Activated CD4-positive, alpha-beta T cell treated with anti-CD3 and anti-CD28 coated beads, Interleukin-2, amount 50 U/mL, for 1 hour (primary cell): ENCODE results near the gene VPS8.
A peak's percentile ranks its signal among the peaks of the same experiment; 100 is the strongest.

Source experiments
- DNase-seq: peaks from one replicate; pipeline ENCODE4 v3.0.0-alpha.2; 2020

VPS8 gene

GRCh38 chr3:184812662-184813042 is 686 bp downstream of the VPS8 start:
- DNase-seq: peak; percentile 26

DNA sequence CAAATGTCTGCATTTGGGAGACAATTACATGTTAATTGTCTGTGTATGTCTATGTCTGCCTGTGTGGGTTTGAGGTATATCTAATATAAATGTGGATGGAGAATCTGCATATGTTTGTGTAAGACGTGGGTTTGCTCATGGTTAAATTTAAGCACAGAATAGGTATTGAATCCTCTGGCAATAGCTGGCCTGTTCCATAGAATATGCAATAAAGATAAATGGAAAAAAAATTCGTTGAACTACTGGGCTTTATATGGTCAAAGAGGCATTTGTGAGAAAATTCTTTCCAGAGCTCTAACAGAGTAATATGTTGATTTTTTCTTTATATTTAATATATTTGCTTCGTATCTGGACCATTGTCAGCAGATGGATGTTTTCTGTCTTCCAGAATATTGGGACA is 1.4 kb downstream of the VPS8 start:
- no peak for DNase-seq

GRCh38 chr3:184814214-184814613 is 2.2 kb downstream of the VPS8 start:
- no peak for DNase-seq

GRCh38 chr3:184815046-184815930 is 3.3 kb downstream of the VPS8 start:
- no peak for DNase-seq

DNA sequence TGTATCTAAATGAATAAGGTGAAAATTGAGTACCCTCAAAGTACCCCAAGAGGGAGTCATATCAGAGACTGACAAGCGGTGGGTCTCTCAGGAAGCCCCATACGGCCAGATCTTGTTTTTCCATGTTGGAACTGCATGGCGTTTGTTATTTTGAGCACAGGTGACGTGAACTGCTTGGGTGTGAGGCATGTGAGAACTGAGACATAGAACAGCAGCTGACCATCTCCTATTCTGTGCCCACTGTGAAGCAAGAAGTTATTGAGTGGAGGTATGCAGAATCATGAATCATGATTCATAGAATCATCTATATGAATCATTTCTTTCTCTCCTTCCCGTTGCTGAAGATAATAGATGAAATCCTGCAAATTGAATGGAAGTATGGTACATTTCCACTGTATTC is 4.6 kb downstream of the VPS8 start:
- DNase-seq: no peak

DNA sequence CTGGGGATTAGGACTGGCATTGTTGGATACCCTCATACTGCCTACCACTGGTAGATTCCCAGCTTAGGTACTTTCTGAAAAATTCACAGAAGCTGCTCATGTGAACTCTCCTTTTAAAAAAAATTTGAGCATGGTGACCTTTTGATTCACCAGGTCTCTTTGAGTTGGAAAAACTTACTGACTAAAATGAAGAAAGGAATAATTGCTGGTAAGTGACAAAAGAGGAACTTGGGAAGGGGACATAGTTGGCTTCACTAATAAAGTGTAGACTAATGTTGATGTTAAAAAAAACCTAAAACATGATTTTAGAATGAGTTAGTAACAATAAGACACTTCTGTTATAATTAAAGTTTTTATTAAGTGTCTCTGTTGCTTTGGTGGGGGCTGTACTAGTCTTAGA is 8.6 kb downstream of the VPS8 start:
- DNase-seq: no peak

- DNase-seq: no peak
Observed at GRCh38 chr3:184821034-184821433, 9.1 kb downstream of the VPS8 start.

DNA sequence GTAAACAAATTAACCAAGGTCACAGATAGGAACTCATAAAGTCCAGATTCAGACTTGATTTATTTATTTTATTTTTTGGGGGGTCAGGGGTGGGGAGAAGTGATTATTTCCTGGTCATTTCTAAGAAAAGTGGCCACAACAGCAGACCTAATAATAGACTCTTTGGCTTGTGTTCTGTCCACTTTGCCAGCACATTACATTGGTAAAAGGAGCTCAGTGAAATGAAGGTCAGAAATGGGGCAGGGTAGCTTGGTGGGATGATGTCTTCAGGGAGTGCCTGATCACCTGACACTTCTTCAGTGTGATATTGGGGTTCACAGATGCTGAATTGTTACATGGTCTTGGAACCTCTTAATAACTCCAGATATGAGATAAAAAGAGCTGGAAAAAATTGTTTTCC is 10.1 kb downstream of the VPS8 start:
- no peak for DNase-seq

- DNase-seq: no peak
Observed at GRCh38 chr3:184822654-184823053, 10.7 kb downstream of the VPS8 start.

DNA sequence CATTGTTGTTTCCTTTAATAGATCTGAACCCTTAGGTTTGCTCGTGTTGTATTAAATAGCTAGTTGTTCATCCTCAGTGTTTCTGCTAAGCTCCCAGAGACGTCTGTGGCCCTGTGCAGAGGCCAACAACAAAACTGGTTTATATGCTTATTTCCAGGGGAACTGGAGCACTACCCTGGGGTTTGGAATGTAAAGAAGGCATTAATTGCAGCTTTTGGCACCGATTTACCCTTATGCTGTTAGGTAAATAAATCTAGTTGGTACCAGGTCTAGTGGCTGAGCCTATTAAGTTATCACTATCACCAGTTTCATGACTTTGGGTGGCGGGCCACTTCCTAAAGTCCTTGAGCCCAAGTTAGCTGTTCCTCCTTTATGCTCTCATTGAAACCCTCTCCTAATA is 12.0 kb downstream of the VPS8 start:
- DNase-seq: no peak

- DNase-seq: no peak
Observed at GRCh38 chr3:184825121-184825820, 13.3 kb downstream of the VPS8 start.

GRCh38 chr3:184827572-184827971 is 15.6 kb downstream of the VPS8 start:
- DNase-seq: no peak

GRCh38 chr3:184832044-184832443 is 20.1 kb downstream of the VPS8 start:
- DNase-seq: no peak

DNA sequence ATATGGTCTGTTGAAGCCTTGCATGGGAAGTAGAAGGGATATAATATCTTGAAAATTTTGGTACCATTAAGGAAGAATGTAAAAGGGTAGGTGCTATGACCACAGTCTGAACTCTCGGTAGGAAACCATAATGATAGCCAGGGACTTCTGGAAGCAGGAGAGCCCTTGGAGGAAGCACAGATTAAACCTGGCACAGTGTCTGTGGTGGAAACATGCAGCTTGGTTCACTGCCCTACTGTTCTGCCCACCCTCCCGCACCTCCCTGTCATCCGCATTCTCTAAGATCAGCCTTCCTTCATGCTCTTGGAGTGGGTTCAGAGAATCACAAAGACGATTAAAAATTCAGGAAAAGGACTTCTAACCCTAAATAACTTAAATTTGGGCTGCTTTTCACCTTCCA is 20.9 kb downstream of the VPS8 start:
- no peak for DNase-seq

DNA sequence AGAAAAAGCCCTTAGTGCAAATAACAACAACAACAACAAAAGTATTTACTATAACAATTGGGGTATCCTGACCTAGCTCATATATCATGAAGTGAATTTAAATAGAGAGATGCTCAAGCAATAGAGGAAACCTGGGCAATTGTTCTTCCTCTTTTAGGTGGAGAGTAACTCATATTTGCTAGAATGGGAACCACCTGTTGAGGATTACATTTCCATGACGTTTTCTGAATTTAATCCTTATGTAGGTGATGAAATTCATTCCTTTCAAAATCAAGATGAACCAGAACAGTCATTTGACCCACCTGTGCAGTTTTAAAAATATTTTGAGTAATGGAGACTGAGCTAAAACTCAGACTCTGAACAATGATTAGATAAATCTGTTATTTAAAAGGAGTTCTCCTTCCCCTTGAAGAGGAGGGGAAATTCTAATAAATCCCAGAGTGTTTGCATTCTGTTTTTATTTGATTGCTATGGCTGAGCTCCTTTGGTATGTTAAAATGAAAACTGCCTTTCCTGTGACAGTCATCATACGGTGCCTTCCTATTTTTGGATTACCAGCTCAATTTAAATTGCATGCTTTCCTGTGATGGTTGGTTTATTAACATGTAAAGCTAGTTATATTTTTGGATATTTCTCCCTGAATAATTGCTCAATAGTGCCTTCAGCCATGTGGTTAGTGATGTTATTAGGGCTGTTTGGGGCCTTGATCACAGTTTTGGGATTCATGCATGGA is 24.3 kb downstream of the VPS8 start:
- no peak for DNase-seq

DNA sequence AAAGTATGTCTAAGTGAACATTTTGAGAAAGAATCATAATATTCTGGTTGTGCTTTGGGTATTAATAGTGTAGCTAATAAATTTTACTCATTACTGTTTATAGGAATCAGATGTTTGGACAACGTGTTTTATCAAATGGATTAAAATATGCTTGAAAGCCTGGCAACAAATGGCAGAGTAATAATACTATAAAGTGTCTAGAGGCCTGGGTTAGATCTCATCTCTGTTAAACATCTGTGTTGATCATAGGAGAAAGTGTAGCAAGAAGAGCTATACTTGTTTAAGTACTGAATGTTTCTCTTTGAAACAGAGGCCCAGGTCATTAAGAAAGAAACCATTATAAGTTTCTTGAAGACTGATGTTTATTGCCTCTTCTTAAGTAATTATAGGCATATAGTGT is 30.5 kb downstream of the VPS8 start:
- DNase-seq: no peak

- no peak for DNase-seq
Observed at GRCh38 chr3:184845819-184846218, 33.9 kb downstream of the VPS8 start.

- DNase-seq: no peak
Observed at GRCh38 chr3:184846496-184846895, 34.5 kb downstream of the VPS8 start.

DNA sequence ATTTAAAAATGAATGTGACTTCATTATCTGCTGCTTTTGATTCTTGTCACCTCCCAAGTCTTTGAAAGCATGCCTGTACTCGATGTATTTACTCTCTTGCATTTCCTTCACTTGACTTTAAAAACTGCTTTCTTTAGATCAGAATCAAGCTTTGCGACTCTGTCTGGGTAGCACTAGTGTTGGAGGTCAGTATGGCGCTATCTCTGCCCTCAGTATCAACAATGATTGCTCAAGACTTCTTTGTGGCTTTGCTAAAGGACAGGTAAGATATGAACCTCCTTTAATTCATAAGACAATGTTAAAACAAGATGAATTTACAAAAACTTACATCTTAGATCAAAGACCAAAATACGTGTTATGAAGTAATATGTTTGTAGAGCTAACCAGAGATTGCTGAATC is 37.0 kb downstream of the VPS8 start:
- no peak for DNase-seq

- DNase-seq: no peak
Observed at GRCh38 chr3:184850201-184850600, 38.2 kb downstream of the VPS8 start.

DNA sequence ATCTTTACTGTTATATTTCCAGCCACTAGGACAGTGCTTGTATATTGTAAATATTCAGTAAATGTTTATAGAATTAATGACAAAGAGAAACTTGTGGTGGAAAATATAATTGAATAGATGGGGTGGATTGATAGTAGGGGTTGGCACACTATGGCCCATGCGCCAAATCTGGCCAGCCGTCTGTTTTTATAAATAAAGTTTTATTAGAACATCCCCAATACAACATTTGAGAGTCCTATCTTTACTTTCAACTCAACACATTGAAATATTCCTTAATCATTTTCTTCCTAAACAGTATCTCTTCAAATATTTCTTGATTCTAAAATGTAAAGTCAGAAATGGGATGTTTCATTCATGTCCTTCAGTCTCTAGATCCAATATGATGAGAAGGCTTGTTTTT is 45.1 kb downstream of the VPS8 start:
- DNase-seq: no peak

DNA sequence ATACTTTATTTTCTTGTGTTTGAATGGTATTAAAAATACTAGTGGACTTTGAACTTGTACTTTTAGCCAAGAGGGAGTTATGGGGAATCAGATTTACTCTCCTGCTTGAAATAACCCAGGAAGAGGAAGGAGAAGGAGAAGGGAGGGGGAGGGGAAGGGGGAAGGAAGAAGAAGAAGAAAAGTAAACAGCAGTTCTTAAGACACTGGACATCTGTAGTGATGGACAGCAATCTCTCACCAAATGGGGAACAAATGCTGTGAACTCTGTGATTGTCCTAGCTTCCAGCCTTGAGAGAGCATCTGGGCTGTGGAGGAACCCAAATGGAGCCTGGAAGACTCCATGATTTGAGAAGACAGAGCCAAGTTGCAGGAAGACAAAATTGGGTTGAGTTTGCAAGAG is 52.0 kb downstream of the VPS8 start:
- DNase-seq: no peak

GRCh38 chr3:184868477-184868876 is 56.5 kb downstream of the VPS8 start:
- DNase-seq: no peak

GRCh38 chr3:184872200-184872599 is 60.2 kb downstream of the VPS8 start:
- no peak for DNase-seq
